NOMO-1 treated with DMSO at 0.1 percent for 48 hours (cell line): ENCODE results near the gene MAPK9.
"Not testable (repeated sequence)": the region's sequence is repeated elsewhere in the genome, so short reads cannot be mapped to it uniquely, and the experiment has no call there.

Experiments used
- DNase-seq: peaks from one replicate; lab custom pipeline; 2025; ENCODE audit not compliant: unreplicated experiment; lab: John Stamatoyannopoulos, UW

Gene MAPK9

DNA sequence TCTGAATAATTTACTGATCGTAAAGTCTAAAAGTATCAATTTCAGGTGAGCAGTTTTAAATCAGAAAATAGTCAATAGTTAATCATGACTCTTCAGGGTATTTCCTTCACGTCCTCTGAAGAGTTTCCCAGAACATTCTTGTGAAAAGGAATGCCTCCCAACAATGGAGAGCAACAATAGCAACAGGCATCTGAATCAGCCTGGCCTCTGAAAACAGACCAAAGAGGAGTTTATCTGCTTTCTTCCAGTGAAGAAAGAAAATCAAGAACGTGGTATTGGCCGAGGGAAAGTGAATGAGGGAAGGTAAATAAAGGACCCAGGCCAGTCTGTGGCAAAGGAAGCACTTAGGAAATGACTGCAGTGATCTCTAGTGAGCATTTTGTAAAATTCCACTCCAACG, 56.8 kb downstream of the MAPK9 start:
- DNase-seq: no peak

DNA sequence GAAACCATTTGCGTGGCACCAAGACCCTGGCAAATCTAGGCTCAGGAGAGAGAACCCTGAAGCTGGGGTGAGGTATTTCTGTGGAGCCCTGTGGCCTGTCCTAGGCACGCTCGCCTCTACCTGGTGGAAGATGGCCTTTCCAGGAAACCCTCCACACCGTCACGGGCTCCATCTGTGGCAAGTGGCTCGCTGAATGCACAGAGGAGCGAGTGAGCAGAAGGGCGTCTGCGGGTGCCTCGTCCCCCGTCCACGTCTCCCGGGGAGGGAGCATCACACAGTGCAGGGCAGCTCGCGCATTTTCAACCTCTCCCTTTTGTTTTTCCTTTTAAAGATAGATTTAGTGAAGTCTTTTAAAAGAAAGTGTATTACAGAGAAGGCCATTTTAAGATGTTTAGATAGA, 57.6 kb downstream of the MAPK9 start:
- DNase-seq: no peak

GRCh38 chr5:180233729-180234128, 58.2 kb downstream of the MAPK9 start:
- no peak for DNase-seq

DNA sequence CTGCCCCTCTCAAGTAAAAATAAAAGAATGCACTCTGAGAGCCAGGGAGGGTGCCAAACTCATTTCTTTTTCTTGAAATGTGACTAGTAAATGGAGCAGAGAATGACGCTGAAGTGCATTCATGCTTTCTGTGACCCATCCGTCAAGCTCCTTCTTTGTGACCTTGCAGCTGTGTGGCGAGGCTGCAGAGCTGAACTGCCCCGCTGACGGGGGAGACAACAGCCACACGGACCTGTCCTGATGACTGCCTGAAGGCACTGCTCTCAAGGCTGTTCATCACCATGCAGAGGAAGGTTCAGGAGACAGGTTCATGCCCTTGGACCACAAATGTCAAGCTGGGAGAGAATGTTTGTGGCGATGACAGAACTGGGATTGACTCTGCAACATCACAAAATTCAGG, 61.9 kb downstream of the MAPK9 start:
- DNase-seq: no peak

GRCh38 chr5:180222056-180222455, 69.8 kb downstream of the MAPK9 start:
- DNase-seq: no peak

GRCh38 chr5:180217797-180218196, 74.1 kb downstream of the MAPK9 start:
- no peak for DNase-seq

DNA sequence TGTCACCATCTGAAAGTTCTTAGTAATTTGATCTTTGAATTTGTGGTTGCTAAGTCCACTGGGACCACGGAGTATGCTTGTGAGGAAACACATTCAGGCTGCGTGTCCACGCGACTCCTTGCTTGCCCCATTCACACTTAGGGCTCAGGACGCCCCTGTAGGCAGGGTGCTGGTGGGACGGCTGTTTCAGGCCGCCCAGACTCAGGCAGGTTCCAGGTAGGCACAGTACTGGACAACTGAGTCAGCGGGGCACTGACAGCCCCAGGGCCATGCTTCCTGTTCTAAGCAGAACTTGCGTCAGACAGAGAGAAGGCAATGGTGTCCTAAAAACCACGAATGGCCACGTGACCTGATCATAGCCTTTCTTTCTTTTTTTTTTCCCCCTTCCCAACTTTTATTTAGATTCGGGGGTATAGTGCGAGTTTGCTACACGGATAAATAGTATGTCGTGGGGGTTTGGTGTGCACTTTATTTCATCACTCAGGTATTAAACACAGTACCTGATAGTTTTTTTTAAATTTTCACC, 75.2 kb downstream of the MAPK9 start:
- DNase-seq: no peak

DNA sequence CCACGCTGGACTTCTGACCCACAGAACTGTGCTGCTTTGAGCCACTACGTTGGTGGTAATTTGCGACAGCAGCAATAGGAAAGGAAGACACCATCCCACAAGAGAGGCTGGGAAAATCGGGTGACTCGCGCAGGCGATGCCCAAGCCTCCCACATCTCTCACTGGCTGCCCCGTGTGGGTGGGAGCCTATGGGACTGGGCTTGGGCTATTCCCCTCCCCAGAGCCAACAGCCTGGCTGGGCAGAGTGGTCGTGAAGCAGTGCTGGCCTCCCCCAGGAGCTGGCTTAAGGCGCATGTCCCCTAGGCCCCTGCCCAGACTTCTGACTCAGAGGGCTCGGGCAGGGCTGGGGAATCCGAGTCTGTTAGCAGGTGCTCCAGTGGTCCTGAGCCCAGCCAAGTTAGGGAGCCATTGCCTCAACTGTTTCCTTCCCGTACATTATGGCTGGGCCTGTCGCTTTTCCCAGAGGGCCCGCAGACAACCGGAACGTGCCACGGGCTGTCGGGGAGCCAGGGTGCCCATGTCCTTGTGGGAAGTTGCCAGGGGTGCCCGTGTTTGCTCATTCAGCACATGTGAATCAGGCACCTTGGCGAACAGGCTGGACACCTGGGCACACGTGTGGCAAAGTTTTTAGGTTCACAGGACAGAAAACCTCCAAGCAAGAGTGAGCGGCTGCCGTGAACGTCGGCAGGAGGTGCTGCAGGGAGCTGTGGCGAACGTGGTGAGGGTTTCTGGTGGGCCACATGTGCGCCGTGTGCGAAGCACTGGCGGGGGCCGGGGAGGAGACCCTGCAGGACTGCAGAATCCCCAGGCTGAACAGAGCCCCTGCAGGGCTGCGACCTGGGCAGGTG, 75.9 kb downstream of the MAPK9 start:
- DNase-seq: no peak

DNA sequence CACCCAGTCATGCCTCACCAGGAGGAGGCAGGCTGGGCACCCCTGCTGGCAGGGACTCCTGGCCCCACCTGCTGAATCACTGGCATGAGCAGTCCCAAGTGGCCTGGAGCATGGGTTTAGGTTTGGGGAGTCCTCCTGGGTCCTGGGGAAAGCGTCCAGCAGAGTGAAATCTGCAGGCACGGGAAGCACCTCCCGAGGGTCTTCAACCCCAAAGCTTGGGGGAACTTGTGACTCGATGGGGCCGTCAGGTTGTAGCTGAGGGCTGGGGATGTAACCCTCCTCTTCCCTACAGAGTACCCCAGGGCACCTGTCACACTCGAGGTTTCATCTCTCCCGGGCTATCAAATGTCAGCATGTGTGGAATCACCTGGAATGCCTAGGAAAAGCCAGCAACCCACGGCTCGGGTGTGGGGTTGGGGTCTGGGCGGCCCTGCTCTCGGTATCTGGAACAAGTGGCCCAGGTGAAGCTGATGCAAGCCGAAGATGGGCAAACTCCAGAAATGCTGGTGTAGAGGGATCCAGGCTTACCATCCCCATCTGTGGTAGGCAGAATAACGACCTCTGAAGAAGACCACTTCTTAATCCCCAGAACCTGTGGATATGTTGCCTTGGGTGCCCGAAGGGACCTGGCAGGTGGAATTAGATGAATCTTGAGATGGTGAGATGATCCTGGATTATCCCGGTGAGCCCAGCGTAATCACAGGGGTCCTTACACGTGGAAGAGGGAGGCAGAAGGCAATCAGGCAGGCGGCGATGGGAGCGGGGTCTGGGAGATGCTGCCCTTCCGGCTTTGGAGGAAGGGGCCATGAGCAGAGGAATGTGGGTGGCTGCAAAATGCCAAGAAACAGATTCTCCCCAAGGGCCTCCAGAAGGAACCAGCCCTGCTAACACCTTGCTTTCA, 76.8 kb downstream of the MAPK9 start:
- no peak for DNase-seq

DNA sequence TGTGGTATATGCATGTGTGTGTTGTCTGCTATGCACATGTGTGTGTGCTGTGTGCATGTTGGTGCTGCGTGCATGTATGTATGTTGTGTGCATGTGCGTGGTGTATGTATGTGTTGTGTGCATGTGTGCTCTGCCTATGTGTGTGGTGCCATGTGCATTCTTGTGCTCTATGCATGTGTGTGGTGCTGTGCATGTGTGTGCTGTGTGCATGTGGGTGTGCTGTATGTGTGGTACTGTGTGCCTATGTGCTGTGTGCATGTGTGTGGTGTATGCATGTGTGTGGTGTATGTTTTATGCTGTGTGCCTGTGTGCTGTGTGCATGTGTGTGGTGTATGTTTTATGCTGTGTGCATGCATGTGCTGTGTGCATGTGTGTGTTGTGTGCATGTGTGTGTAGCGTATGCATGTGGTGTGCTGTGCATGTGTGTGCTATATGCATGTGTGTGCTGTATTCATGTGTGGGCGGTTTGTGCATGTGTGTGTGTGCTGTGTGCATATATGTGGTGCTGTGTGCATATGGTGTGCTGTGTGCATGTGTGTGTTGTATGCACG, 78.2 kb downstream of the MAPK9 start:
- no peak for DNase-seq

DNA sequence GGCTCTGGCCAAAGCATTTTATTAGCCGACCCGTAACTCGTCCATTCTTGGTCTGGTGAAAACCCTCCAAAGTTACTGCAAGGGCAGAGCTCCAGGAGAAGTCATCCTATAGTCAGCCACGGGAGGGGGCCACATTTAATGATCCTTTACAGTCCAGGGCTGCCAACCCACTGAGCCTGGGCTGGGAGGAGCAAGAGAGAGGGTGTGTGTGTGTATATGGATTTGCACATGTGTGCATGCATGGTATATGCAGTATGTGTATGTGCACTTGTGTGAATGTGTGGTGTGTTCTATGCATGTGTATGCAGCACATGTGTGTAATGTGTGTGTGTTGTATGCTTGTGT, 78.7 kb downstream of the MAPK9 start:
- DNase-seq: no peak

- DNase-seq: no peak
Observed at GRCh38 chr5:180212363-180213255, 79.3 kb downstream of the MAPK9 start.

DNA sequence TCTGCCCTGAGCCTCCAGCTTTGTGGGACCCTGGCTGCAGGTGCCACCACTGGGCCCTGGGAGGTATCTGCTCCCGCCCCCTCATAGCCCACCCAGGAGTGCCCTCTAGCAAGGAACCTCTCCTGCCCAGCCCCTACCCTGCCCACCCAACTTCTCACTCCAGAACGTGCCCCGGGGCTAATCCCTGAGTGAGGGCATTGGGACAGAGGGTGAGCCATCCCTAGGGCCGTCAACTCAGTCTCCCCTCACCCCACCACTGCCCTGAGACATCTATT, 80.2 kb downstream of the MAPK9 start:
- DNase-seq: no peak

DNA sequence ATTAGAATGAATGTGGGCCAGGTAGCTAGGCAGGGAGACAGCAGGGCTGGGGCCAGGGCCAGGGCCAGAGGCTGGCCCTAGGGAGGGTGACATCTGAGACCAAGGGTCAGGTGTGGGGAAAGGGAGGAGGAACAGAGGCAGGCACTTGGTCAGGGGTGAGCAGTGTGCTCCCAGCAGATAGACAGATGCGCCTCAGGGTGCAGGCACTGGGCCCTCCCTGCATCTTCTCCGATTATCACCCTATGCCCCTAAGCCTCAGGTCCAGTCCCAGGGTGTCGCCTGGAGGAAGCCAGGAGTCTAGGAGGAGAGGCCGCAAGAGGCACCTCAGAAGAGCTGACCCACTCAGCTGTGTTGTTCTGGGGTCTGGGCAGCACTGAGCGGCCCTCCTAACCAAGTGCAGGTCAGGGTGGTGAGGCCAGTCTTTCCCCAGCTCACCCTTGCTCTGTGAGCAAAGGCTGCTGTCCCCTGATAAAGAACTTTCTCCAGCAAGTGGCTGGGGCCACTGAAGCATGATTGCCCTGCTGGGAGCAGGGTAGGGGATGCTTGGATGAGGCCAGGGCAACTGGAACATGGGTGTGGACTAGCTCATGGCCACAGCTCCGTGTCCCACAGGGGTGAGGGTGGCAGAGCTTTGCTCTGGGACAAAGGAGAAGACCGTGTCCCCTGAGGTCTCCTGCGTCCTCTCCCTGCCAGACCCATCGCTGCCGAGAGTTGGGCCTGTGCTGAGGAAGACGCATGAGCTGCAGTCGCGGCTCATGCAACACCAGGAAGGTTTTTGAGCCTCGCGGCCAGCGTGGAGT, 80.7 kb downstream of the MAPK9 start:
- DNase-seq: no peak

DNA sequence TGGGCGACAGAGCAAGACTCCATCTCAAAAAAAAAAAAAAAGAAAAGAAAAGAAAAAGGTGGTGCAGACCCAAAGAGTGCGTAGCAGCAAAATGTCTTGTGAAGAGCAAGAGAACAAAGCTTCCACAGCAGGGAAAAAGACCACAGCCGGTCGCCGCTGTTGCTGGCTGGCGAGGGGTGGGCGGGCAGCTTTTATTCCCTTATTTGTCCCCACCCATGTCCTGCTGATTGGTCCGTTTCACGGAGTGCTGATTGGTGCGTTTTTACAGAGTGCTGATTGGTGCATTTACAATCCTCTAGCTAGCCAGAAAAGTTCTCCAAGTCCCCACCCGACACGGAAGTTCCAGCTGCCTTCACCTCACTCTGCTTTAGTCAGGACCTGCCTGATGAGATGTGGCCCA, 81.8 kb downstream of the MAPK9 start:
- DNase-seq: not testable (repeated sequence)

DNA sequence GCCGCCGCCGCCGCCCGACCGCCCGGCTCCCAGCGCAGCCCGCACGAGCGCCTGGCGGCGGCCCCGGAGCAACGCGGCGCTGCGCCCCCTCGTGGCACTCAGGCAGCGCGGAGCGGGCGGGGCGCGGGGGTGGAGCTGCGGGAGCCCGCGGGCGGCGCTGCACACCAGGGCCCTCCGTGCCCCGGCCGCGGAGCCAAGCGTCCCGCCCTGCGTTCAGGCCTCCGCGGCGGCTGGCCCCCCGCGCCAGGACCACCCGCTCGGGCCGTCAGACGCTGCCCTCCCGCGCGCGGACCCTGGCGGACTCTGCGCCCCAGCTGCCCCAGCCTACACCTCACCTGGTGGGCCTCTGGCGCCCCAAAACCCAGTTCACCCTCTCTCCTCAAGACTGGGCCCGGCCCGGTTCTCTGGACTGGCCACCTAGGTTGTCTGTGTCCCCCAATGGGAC, 82.7 kb downstream of the MAPK9 start, which contains the start of gene RASGEF1C:
Gene RASGEF1C, minus strand, starts transcription at position 75 of the 445 bp plus-strand sequence. CDS start 71,159 bp downstream, outside the sequence.
- DNase-seq: peak; percentile 67

- peak; percentile 21 for DNase-seq
Observed at GRCh38 chr5:180208435-180209081, 83.3 kb downstream of the MAPK9 start.

DNA sequence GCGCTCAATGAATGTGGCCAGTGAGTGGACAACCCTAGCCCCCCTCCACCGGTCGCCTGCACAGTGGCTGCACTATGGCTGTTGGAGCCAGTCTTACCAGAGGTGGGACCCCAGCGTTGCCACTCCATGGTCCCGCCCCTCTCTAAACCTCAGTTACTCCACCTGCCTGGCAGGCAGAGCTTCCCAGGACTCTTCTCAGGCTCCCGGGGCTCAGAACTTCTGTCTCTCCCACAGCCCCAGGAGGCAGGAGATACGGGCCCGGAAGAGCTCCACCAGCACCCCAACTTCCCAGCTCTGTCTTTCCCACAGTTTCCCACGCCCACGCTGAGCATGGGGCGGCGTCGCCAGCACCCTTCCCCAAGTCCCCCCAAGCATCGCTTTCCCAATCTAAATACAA, 83.8 kb downstream of the MAPK9 start:
- DNase-seq: no peak

- no peak for DNase-seq
Observed at GRCh38 chr5:180207593-180207992, 84.3 kb downstream of the MAPK9 start.
